ENCODE measurements around the gene ABI3. TPM values are rescaled to one million over a fixed set of nuclear protein-coding genes. Genes with fewer than 3 reads are reported as not detected.

ABI3 gene
- total and polyA plus RNA-seq, 9 of the 15 experiments (the other 6 are each of a cell fraction or from before 2014, with no cell fraction given): not detected

GRCh38 chr17:49249292-49249794 lies 38.8 kb downstream of the ABI3 start (continued):
- no peak for TF ChIP-seq ZNF280A (IDR thresholded peaks at IDR 0.05; ENCODE audit: low read depth, partially characterized antibody)
- no peak for TF ChIP-seq MED1 (CRISPR knock-in tag; IDR thresholded peaks at IDR 0.05; ENCODE audit: borderline replicate concordance)
- TF ChIP-seq RERE (CRISPR knock-in tag; IDR thresholded peaks at IDR 0.05; ENCODE audit: borderline replicate concordance): no peak
- no peak for TF ChIP-seq PHB (CRISPR knock-in tag; IDR thresholded peaks at IDR 0.05)
- TF ChIP-seq RUNX1 (IDR thresholded peaks at IDR 0.05; ENCODE audit: low read depth): no peak
- TF ChIP-seq VEZF1 (CRISPR knock-in tag; IDR thresholded peaks at IDR 0.05): peak; percentile 47
- TF ChIP-seq CCAR2 (IDR thresholded peaks at IDR 0.05; ENCODE audit: low read depth, low read length): no peak
- TF ChIP-seq PCBP1 (IDR thresholded peaks at IDR 0.05; ENCODE audit: low read depth, low read length, poor library complexity, severe bottlenecking): no peak
- TF ChIP-seq CGGBP1 (CRISPR knock-in tag; IDR thresholded peaks at IDR 0.05): no peak
- TF ChIP-seq ARID1B (IDR thresholded peaks at IDR 0.05): peak; percentile 62
- TF ChIP-seq NCOR1 (IDR thresholded peaks at IDR 0.05): peak; percentile 59
- TF ChIP-seq DPF2 (IDR thresholded peaks at IDR 0.05): 0 out of 2 replicates have a peak, but pooled peaks have one; percentile 13
- TF ChIP-seq TAL1 (IDR thresholded peaks at IDR 0.05): peak; percentile 32; the same call in 1 of the 2 replicates
- no peak for TF ChIP-seq SAFB (IDR thresholded peaks at IDR 0.05; ENCODE audit: borderline replicate concordance, low read depth, low read length)
- 0 out of 4 replicates have a peak, but pooled peaks of 1 of the 2 experiments have one; percentile 29 for TF ChIP-seq MNT (conservative IDR thresholded peaks at IDR 0.05)
- TF ChIP-seq TEAD1 (CRISPR knock-in tag; IDR thresholded peaks at IDR 0.05): no peak
- TF ChIP-seq GATA2 (CRISPR knock-in tag; IDR thresholded peaks at IDR 0.05): no peak
- TF ChIP-seq CBFA2T2 (conservative IDR thresholded peaks at IDR 0.05): peak; percentile 36; the same call in 1 of the 2 replicates
- no peak for TF ChIP-seq SREBF2 (CRISPR knock-in tag; IDR thresholded peaks at IDR 0.05)

Data from K562 (cell line).